GM19463 (cell line): ENCODE measurements around the gene ZNF561.
"Not testable (repeated sequence)": the region's sequence is repeated elsewhere in the genome, so short reads cannot be mapped to it uniquely, and the experiment has no call there.

ENCODE experiments used
- ATAC-seq: cut with Tn5 transposase; IDR thresholded peaks from one replicate; pipeline ENCODE4 v1.9.1; 2021; ENCODE audit warnings: mild to moderate bottlenecking, moderate library complexity; ENCODE audit not compliant: unreplicated experiment

Gene ZNF561

DNA sequence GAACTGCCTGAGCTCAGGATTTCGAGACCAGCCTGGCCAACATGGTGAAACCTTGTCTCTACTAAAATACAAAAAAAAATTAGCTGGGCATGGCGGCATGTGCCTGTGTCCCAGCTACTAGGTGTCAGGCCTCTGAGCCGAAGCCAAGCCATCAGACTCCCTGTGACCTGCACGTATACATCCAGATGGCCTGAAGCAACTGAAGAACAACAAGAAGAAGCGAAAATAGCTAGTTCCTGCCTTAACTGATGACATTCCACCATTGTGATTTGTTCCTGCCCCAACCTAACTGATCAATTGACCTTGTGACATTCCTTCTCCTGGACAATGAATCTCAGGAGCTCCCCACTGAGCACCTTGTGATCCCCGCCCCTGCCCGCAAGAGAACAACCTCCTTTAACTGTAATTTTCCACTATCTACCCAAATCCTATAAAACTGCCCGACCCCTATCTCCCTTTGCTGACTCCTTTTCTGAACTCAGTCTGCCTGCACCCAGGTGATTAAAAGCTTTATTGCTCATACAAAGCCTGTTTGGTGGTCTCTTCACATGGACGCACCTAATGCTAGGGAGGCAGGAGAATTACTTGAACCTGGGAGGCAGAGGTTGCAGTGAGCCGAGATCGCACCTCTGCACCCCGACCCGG lies 38.8 kb downstream of the ZNF561 start:
- ATAC-seq = not testable (repeated sequence)

DNA sequence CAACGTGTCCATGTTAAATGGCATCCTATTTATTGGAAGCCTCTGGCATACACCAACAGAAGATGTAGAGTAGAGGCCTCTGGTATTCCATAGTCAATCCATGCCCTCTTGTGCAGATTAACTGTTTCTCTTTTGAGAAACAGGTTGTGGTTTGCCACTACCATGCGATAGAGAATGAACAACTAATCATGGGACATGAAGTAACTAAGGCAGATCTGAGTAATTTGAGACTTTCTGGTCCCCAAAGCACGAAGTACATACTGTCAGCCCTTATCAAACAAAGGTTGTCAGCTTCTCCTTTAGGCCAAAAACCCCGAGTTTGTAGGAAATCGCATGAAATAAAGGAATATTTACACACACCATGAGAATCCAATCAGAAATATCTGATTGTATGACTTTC lies 40.3 kb downstream of the ZNF561 start:
- ATAC-seq = no peak

DNA sequence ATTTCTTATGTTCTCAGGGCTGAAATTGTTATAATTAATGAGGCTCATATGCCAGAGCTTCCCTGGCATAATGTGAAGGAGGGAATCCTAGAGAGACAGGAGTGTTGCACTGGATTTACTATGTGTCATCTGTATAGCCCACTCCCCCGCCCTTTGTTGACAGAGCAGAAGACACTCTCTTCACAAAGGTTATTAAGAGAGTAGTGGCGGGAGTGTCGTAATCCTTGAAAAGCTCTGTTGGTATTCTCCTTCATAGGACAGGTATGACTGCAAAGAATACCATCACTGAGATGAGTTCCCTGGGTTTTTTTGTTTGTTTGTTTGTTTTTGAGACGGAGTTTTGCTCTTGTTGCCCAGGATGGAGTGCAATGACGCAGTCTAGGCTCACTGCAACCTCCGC lies 50.8 kb downstream of the ZNF561 start:
- no peak for ATAC-seq

DNA sequence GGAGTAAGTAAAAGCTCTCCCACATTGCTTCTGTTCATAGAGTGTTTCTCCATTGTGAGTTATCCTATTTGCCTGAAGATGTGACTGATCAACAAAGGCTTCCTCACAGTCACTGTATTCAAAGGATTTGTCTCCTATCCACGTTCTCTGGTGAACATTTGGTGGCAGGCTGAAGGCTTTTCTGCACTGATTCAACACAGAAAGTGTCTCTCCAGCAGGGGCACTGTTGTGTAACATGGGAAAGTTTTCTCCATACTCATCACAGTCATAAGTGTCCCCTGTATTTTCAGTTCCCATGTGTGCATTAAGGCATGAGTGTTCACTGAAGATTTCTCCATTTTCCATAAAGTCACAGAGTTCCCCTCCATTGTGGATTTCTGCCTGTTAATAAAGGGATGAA lies 54.3 kb downstream of the ZNF561 start:
- ATAC-seq = no peak

DNA sequence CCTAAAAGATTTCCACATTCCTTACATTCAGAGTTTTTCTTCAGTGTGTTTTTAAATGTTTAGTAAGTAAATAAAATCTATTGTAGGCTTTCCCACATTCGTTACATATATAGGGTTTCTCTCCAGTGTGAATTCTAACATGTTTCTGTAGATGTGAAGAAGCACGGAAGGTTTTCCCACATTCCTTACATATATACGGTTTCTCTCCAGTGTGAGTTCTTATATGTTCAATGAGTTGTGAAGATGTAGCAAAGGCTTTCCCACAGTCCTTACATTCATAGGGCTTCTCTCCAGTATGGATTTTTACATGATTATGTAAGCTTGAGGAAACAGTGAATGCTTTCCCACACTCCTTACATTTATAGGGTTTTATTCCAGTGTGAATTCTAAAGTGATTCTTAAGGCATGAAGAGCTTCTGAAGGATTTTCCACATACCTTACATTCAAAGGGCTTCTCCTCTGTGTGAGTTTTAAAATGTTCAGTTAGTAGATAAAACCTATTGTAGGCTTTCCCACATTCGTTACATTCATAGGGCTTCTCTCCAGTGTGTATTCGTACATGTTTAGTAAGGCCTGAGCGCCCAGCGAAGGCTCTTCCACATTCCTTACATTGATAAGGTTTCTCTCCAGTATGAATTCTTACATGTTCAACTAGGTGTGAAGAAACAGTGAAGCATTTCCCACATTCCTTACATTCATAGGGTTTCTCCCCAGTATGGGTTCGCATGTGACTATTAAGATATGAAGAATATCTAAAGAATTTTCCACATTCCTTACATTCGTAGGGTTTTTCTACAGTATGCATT lies 54.9 kb downstream of the ZNF561 start:
- ATAC-seq = no peak
